ENCODE results near the gene ZSWIM3. TPM values are rescaled to one million over a fixed set of nuclear protein-coding genes. Genes with fewer than 3 reads are reported as not detected.

The ZSWIM3 gene
- total and polyA plus RNA-seq, 2 of the 13 experiments (the other 11 are each of a cell fraction or from before 2014, with no cell fraction given), result 5.2 to 5.8 TPM

- TF ChIP-seq ZNF143 (CRISPR knock-in tag; IDR thresholded peaks at IDR 0.05) (peak; percentile 6; the same call in 1 of the 2 replicates), ZFX (CRISPR knock-in tag; IDR thresholded peaks at IDR 0.05; ENCODE audit: low read depth) (peak; percentile 94), TIGD3 (CRISPR knock-in tag; IDR thresholded peaks at IDR 0.05; ENCODE audit: borderline replicate concordance) (0 out of 2 replicates have a peak, but pooled peaks have one; percentile 15), ZNF558 (CRISPR knock-in tag; IDR thresholded peaks at IDR 0.05; ENCODE audit: borderline replicate concordance) (peak; percentile 61; the same call in 1 of the 2 replicates), ZNF607 (CRISPR knock-in tag; IDR thresholded peaks at IDR 0.05; ENCODE audit: borderline replicate concordance) (peak; percentile 57; the same call in 1 of the 2 replicates), ESRRA (CRISPR knock-in tag; IDR thresholded peaks at IDR 0.05; ENCODE audit: low read depth) (peak; percentile 78; the same call in 1 of the 2 replicates), ATF2 (CRISPR knock-in tag; IDR thresholded peaks at IDR 0.05) (no peak; the same call in 1 of the 2 replicates), SP4 (CRISPR knock-in tag; IDR thresholded peaks at IDR 0.05) (peak; percentile 93), ZNF720 (CRISPR knock-in tag; IDR thresholded peaks at IDR 0.05) (peak; percentile 84; the same call in 1 of the 2 replicates), SNAPC4 (CRISPR knock-in tag; IDR thresholded peaks at IDR 0.05) (peak; percentile 34; the same call in 1 of the 2 replicates), MAF1 (CRISPR knock-in tag; IDR thresholded peaks at IDR 0.05; ENCODE audit: borderline replicate concordance) (0 out of 2 replicates have a peak, but pooled peaks have one; percentile 36), ZNF619 (CRISPR knock-in tag; IDR thresholded peaks at IDR 0.05) (no peak; the same call in 1 of the 2 replicates), MZF1 (CRISPR knock-in tag; IDR thresholded peaks at IDR 0.05; ENCODE audit: borderline replicate concordance) (no peak), ZNF225 (CRISPR knock-in tag; IDR thresholded peaks at IDR 0.05) (peak; percentile 85)
- TF ChIP-seq, protein P1, sequence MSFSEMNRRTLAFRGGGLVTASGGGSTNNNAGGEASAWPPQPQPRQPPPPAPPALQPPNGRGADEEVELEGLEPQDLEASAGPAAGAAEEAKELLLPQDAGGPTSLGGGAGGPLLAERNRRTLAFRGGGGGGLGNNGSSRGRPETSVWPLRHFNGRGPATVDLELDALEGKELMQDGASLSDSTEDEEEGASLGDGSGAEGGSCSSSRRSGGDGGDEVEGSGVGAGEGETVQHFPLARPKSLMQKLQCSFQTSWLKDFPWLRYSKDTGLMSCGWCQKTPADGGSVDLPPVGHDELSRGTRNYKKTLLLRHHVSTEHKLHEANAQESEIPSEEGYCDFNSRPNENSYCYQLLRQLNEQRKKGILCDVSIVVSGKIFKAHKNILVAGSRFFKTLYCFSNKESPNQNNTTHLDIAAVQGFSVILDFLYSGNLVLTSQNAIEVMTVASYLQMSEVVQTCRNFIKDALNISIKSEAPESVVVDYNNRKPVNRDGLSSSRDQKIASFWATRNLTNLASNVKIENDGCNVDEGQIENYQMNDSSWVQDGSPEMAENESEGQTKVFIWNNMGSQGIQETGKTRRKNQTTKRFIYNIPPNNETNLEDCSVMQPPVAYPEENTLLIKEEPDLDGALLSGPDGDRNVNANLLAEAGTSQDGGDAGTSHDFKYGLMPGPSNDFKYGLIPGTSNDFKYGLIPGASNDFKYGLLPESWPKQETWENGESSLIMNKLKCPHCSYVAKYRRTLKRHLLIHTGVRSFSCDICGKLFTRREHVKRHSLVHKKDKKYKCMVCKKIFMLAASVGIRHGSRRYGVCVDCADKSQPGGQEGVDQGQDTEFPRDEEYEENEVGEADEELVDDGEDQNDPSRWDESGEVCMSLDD (CRISPR knock-in tag; IDR thresholded peaks at IDR 0.05; ENCODE audit: borderline replicate concordance), result no peak; the same call in 1 of the 2 replicates
- TF ChIP-seq, protein P2, sequence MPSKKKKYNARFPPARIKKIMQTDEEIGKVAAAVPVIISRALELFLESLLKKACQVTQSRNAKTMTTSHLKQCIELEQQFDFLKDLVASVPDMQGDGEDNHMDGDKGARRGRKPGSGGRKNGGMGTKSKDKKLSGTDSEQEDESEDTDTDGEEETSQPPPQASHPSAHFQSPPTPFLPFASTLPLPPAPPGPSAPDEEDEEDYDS (CRISPR knock-in tag; IDR thresholded peaks at IDR 0.05), result peak; percentile 45
Measured at GRCh38 chr20:45833883-45834796, 23.3 kb upstream of the ZSWIM3 start (continued).

All from HepG2 (cell line).